H1 (cell line): ENCODE results near the gene ANKS1B. TPM values are rescaled to one million over a fixed set of nuclear protein-coding genes. Genes with fewer than 3 reads are reported as not detected.

ENCODE experiments used
- CTCF ChIA-PET: fragments of 300-600 bp; sonication (Branson Sonifier 250); formaldehyde crosslinking; loops from one replicate; lab custom pipeline; 2021; ENCODE audit not compliant: partially characterized antibody; lab: Charles Lee
- POLR2A ChIA-PET: fragments of 300-600 bp; sonication (Branson Sonifier 250); formaldehyde crosslinking; loops from one replicate; lab custom pipeline; 2021; ENCODE audit warnings: inconsistent platforms; ENCODE audit not compliant: partially characterized antibody; lab: Charles Lee
- DNase-seq, 2 experiments: peaks; one replicate each; pipeline versions ENCODE4 v3.0.0 to v3.0.0-alpha.2; 2010 to 2022; ENCODE audit warnings: low spot score in 2 of 2, low read depth in 1 of 2, mixed read lengths in 1 of 2
- FAIRE-seq: peaks from 2 replicates; lab custom pipeline; 2011; peaks lifted over from hg19 to GRCh38; lab: Jason Lieb, UNC
- H2AFZ ChIP-seq: 2 replicates; pipeline ENCODE4 v1.8.1; 2012; ENCODE audit warnings: low read length, inconsistent platforms
- H2AK5ac ChIP-seq: 2 replicates; pipeline ENCODE4 v1.6.1; 2013; ENCODE audit warnings: low read depth, low read length
- H2BK120ac ChIP-seq: replicated peaks from 2 replicates; pipeline ENCODE3; 2013; ENCODE audit warnings: low read depth, low read length, inconsistent platforms
- H2BK12ac ChIP-seq: 2 replicates; pipeline ENCODE4 v1.6.1; 2013; ENCODE audit warnings: low read depth, low read length
- H2BK15ac ChIP-seq: 2 replicates; pipeline ENCODE4 v1.6.1; 2013; ENCODE audit warnings: low read length
- H2BK20ac ChIP-seq: 2 replicates; pipeline ENCODE4 v1.6.1; 2013; ENCODE audit warnings: low read length
- H2BK5ac ChIP-seq: 2 replicates; pipeline ENCODE4 v1.6.1; 2013; ENCODE audit warnings: low read depth, low read length
- H3K14ac ChIP-seq: 2 replicates; pipeline ENCODE4 v1.6.1; 2013; ENCODE audit warnings: inconsistent platforms; ENCODE audit not compliant: insufficient read length
- H3K18ac ChIP-seq: 2 replicates; pipeline ENCODE4 v1.6.1; 2013; ENCODE audit warnings: low read length; ENCODE audit errors: extremely low read depth
- H3K23ac ChIP-seq: 2 replicates; pipeline ENCODE4 v1.6.1; 2013; ENCODE audit warnings: inconsistent platforms; ENCODE audit not compliant: insufficient read length
- H3K23me2 ChIP-seq: 2 replicates; pipeline ENCODE4 v1.6.1; 2013; ENCODE audit warnings: low read depth, low read length
- H3K27ac ChIP-seq: 2 replicates; pipeline ENCODE4 v1.6.1; 2011; ENCODE audit warnings: low read depth, low read length, inconsistent platforms
- H3K27me3 ChIP-seq, 4 experiments: replicated peaks in 1 of 4; 1 replicate in 1 of 4; 2 replicates in 3 of 4; pipeline versions ENCODE4 v1.6.1 to v1.8.1; 2011 to 2013; ENCODE audit warnings: low read length in 3 of 4, mild to moderate bottlenecking in 3 of 4, inconsistent platforms in 2 of 4, mixed read lengths in 2 of 4, moderate library complexity in 1 of 4; ENCODE audit not compliant: control insufficient read depth in 3 of 4, insufficient read depth in 3 of 4; ENCODE audit errors: extremely low read depth in 1 of 4
- H3K36me3 ChIP-seq, 4 experiments: 2 replicates each; pipeline versions ENCODE4 v1.6.1 to v1.8.1; 2011 to 2013; ENCODE audit warnings: mild to moderate bottlenecking in 4 of 4, low read length in 3 of 4, moderate library complexity in 2 of 4, control low read depth in 1 of 4, inconsistent platforms in 1 of 4; ENCODE audit not compliant: insufficient read depth in 4 of 4, control insufficient read depth in 2 of 4
- H3K4ac ChIP-seq: replicated peaks from 2 replicates; pipeline ENCODE3; 2013; ENCODE audit warnings: low read length, low read depth, mixed read lengths, inconsistent platforms; ENCODE audit not compliant: insufficient read length
- H3K4me1 ChIP-seq, 4 experiments: replicated peaks in 1 of 4; 1 replicate in 1 of 4; 2 replicates in 3 of 4; pipeline versions ENCODE4 v1.6.1 to v1.8.1; 2011 to 2013; ENCODE audit warnings: low read length in 3 of 4, inconsistent platforms in 2 of 4, mixed read lengths in 1 of 4; ENCODE audit not compliant: insufficient read depth in 4 of 4, control insufficient read depth in 3 of 4
- H3K4me2 ChIP-seq, 2 experiments: 2 replicates each; pipeline versions ENCODE4 v1.6.1 to v1.8.1; 2011 to 2013; ENCODE audit warnings: low read depth in 2 of 2, low read length in 2 of 2, control low read depth in 1 of 2, inconsistent platforms in 1 of 2, mild to moderate bottlenecking in 1 of 2; ENCODE audit not compliant: insufficient read depth in 1 of 2
- H3K4me3 ChIP-seq, 4 experiments: fragments of 200-600, 300-600 bp in 1 of 4; sonication (generic), shearing (Covaris generic), sonication (Bioruptor Twin) in 1 of 4; 2 replicates each; pipeline versions ENCODE4 v1.5.1 to v1.8.1; 2011 to 2016; ENCODE audit warnings: low read length in 4 of 4, low read depth in 3 of 4, control low read depth in 2 of 4, inconsistent platforms in 2 of 4, mild to moderate bottlenecking in 2 of 4, mixed read lengths in 1 of 4, moderate library complexity in 1 of 4; ENCODE audit not compliant: insufficient read depth in 2 of 4; ENCODE audit errors: extremely low read depth in 1 of 4
- H3K56ac ChIP-seq: replicated peaks from 2 replicates; pipeline ENCODE3; 2013; ENCODE audit warnings: low read depth, mild to moderate bottlenecking, mixed read lengths, low read length, inconsistent platforms; ENCODE audit not compliant: insufficient read length
- H3K79me1 ChIP-seq: 2 replicates; pipeline ENCODE4 v1.6.1; 2013; ENCODE audit warnings: low read depth, low read length, control low read depth
- H3K79me2 ChIP-seq, 2 experiments: 2 replicates each; pipeline versions ENCODE4 v1.6.1 to v1.8.1; 2012 to 2013; ENCODE audit warnings: low read length in 2 of 2, mild to moderate bottlenecking in 2 of 2, inconsistent platforms in 1 of 2; ENCODE audit not compliant: insufficient read depth in 2 of 2, control insufficient read depth in 1 of 2
- H3K9ac ChIP-seq, 4 experiments: replicated peaks in 1 of 4; 1 replicate in 1 of 4; 2 replicates in 3 of 4; pipeline versions ENCODE4 v1.6.1 to v1.8.1; 2011 to 2013; ENCODE audit warnings: low read depth in 3 of 4, low read length in 3 of 4, control low read depth in 2 of 4, mild to moderate bottlenecking in 2 of 4, moderate library complexity in 2 of 4, inconsistent platforms in 1 of 4; ENCODE audit errors: extremely low read depth in 1 of 4
- H3K9me3 ChIP-seq, 2 experiments: 2 replicates each; pipeline versions ENCODE4 v1.6.1 to v1.8.1; 2012 to 2013; ENCODE audit warnings: mild to moderate bottlenecking in 2 of 2, moderate library complexity in 2 of 2, control low read depth in 1 of 2, inconsistent platforms in 1 of 2, low read depth in 1 of 2, low read length in 1 of 2, mixed read lengths in 1 of 2; ENCODE audit not compliant: insufficient read depth in 2 of 2
- H4K20me1 ChIP-seq, 2 experiments: replicated peaks in 1 of 2; 2 replicates each; pipeline versions ENCODE3 to v1.8.1; 2011 to 2013; ENCODE audit warnings: inconsistent platforms in 2 of 2, low read length in 2 of 2, mild to moderate bottlenecking in 1 of 2; ENCODE audit not compliant: insufficient read depth in 2 of 2, control insufficient read depth in 1 of 2
- H4K5ac ChIP-seq: 2 replicates; pipeline ENCODE4 v1.6.1; 2013; ENCODE audit warnings: low read length, low read depth, mixed read lengths, inconsistent platforms; ENCODE audit not compliant: insufficient read length
- H4K8ac ChIP-seq: 2 replicates; pipeline ENCODE4 v1.8.0; 2013; ENCODE audit warnings: mild to moderate bottlenecking, moderate library complexity, low read length, inconsistent platforms; ENCODE audit not compliant: insufficient read depth; ENCODE audit errors: extremely low read depth
- H4K91ac ChIP-seq: replicated peaks from 2 replicates; pipeline ENCODE3; 2013; ENCODE audit warnings: low read length, mixed read lengths, inconsistent platforms; ENCODE audit not compliant: insufficient read length
- CREB1 ChIP-seq: IDR thresholded peaks from 2 replicates; pipeline ENCODE4 v1.6.1; 2012; ENCODE audit warnings: inconsistent platforms
- EZH2 ChIP-seq: fragments of 200-600 bp; sonication (generic); IDR thresholded peaks from 2 replicates; pipeline ENCODE4 v1.7.1; 2012; ENCODE audit warnings: low read depth, mild to moderate bottlenecking, moderate library complexity, low read length, inconsistent platforms; ENCODE audit not compliant: severe bottlenecking
- HDAC6 ChIP-seq: IDR thresholded peaks from one replicate; pipeline ENCODE4 v1.7.1; 2012; ENCODE audit warnings: low read depth, mild to moderate bottlenecking, inconsistent platforms, low read length, moderate library complexity
- KDM5A ChIP-seq: fragments of 200-600 bp; IDR thresholded peaks from 2 replicates; pipeline ENCODE4 v1.7.1; 2012; ENCODE audit warnings: mild to moderate bottlenecking, low read length, inconsistent platforms, mixed read lengths
- MAFK ChIP-seq: IDR thresholded peaks from 2 replicates; pipeline ENCODE4 v1.6.1; 2012; ENCODE audit warnings: low read depth, mild to moderate bottlenecking, improper control_type of control experiment, low read length
- NANOG ChIP-seq: IDR thresholded peaks from 2 replicates; pipeline ENCODE4 v1.6.1; 2011; ENCODE audit warnings: low read length, low read depth, mild to moderate bottlenecking, inconsistent platforms; ENCODE audit not compliant: insufficient read depth, poor library complexity, severe bottlenecking
- RAD21 ChIP-seq, 2 experiments: IDR thresholded peaks in 1 of 2; conservative IDR thresholded peaks in 1 of 2; 2 replicates each; pipeline ENCODE4 v1.6.1; 2011; ENCODE audit warnings: low read depth in 2 of 2, low read length in 2 of 2, improper control_type of control experiment in 1 of 2, inconsistent platforms in 1 of 2, mild to moderate bottlenecking in 1 of 2, moderate library complexity in 1 of 2
- RBBP5 ChIP-seq: IDR thresholded peaks from 2 replicates; pipeline ENCODE4 v1.7.1; 2012; ENCODE audit warnings: low read depth, mild to moderate bottlenecking, inconsistent platforms, low read length, moderate library complexity, borderline replicate concordance
- RXRA ChIP-seq: IDR thresholded peaks from 2 replicates; pipeline ENCODE4 v1.6.1; 2011; ENCODE audit warnings: low read depth, mild to moderate bottlenecking, low read length, moderate library complexity; ENCODE audit not compliant: insufficient read depth
- SAP30 ChIP-seq: fragments of 300-600 bp; sonication (generic); IDR thresholded peaks from 2 replicates; pipeline ENCODE4 v1.7.1; 2012; ENCODE audit warnings: low read length, moderate library complexity, mild to moderate bottlenecking, inconsistent platforms; ENCODE audit not compliant: insufficient read depth, insufficient replicate concordance
- SIX5 ChIP-seq: IDR thresholded peaks from 2 replicates; pipeline ENCODE4 v1.6.1; 2011; ENCODE audit warnings: mild to moderate bottlenecking, low read depth, low read length
- SP1 ChIP-seq: IDR thresholded peaks from 2 replicates; pipeline ENCODE4 v1.6.1; 2011; ENCODE audit warnings: low read depth, low read length
- SP2 ChIP-seq: IDR thresholded peaks from 2 replicates; pipeline ENCODE4 v1.6.1; 2012; ENCODE audit warnings: mild to moderate bottlenecking, low read length, inconsistent platforms
- SRF ChIP-seq: IDR thresholded peaks from 2 replicates; pipeline ENCODE4 v1.6.1; 2011; ENCODE audit warnings: mild to moderate bottlenecking, low read depth, low read length, moderate library complexity
- TCF12 ChIP-seq: IDR thresholded peaks from 2 replicates; pipeline ENCODE4 v1.6.1; 2011; ENCODE audit warnings: low read depth, mild to moderate bottlenecking, low read length
- WGBS, 2 experiments: shearing (Covaris generic) in 1 of 2; methylation state at CpG; one replicate each; pipeline versions ENCODE4 v1.1.6 to v1.1.7; 2013 to 2015; ENCODE audit warnings: low lambda C conversion rate in 2 of 2, mixed read lengths in 2 of 2, inconsistent platforms in 1 of 2, low coverage in 1 of 2, missing lambda C conversion rate in 1 of 2; ENCODE audit not compliant: insufficient replicate concordance in 2 of 2, insufficient coverage in 1 of 2, insufficient read length in 1 of 2; ENCODE audit errors: extremely low coverage in 1 of 2, missing lambda C conversion rate in 1 of 2; 5-methylcytosine and 5-hydroxymethylcytosine counted together
- polyA plus RNA-seq, 7 experiments: library from polyadenylated mRNA; depleted of rRNA in 3 of 7; stranded (reverse) in 5 of 7; unstranded in 2 of 7; fragments of >200 nt in 5 of 7; fragments of 200-250 nt in 2 of 7; gene quantifications; 1 replicate in 5 of 7; 2 replicates in 1 of 7; 4 replicates in 1 of 7; pipeline versions ENCODE4 v1.2.1 to v1.2.3, GENCODE V29; 2011 to 2013; ENCODE audit warnings: missing spikeins in 2 of 7, mixed read lengths in 2 of 7
- total RNA-seq: library from RNA; stranded (reverse); fragmentation: NEBNext Ultra II Directional; extraction: Animal tissue kit (Norgen Biotek cat#: 25700); gene quantifications from 2 replicates; pipeline ENCODE4 v1.2.1, GENCODE V29; 2021

ANKS1B gene
- total and polyA plus RNA-seq, 2 of the 8 experiments (the other 6 are each of a cell fraction or from before 2014, with no cell fraction given), result 2.7 to 6.1 TPM

GRCh38 chr12:98714426-98714825 lies 1270.3 kb downstream of the ANKS1B start:
- H3K4me3 ChIP-seq, result no peak overlapping the region
- no peak overlapping the region for H2BK120ac ChIP-seq
- ChIA-PET POLR2A (no interaction called here), CTCF (no interaction called here)
- H4K20me1 ChIP-seq, result no peaks in the 10 kb centered on the region
- no peaks in the 10 kb centered on the region for H3K79me1 ChIP-seq
- no peak overlapping the region for H3K27ac ChIP-seq
- H3K9ac ChIP-seq, result no peak overlapping the region
- no peak overlapping the region for H2BK12ac ChIP-seq
- no peak overlapping the region for H3K56ac ChIP-seq
- no peaks in the 10 kb centered on the region for H3K27me3 ChIP-seq
- 87% methylated on average over 4 of the region's 4 CpGs; no CpG with 5 or more reads in 1 of the 2 experiments for WGBS, 2 experiments
- peaks cover 0 to 4% (median under 1%) of the 10 kb centered on the region in 4 experiments; a peak in 2 of 8 replicates for H3K36me3 ChIP-seq
- no peak overlapping the region for H2BK15ac ChIP-seq
- DNase-seq (no peak), FAIRE-seq (no peak)
- H2AFZ ChIP-seq, result no peak overlapping the region
- no peak overlapping the region for H3K23ac ChIP-seq
- no peaks in the 10 kb centered on the region for H3K79me2 ChIP-seq
- H3K4me2 ChIP-seq, result no peak overlapping the region
- H2AK5ac ChIP-seq, result no peak overlapping the region
- no peak overlapping the region for H2BK5ac ChIP-seq
- H3K14ac ChIP-seq, result no peak overlapping the region
- no peak overlapping the region for H3K4ac ChIP-seq
- no peaks in the 10 kb centered on the region for H3K23me2 ChIP-seq
- H4K8ac ChIP-seq, result no peak overlapping the region
- no peaks in the 10 kb centered on the region for H3K4me1 ChIP-seq
- no peak for TF ChIP-seq KDM5A
- no peak for TF ChIP-seq RXRA
- no peak for TF ChIP-seq SP2
- TF ChIP-seq SRF, result no peak
- TF ChIP-seq RAD21 (IDR thresholded peaks at IDR 0.05 in 1 of 2, conservative IDR thresholded peaks at IDR 0.05 in 1 of 2; ENCODE audit: low read depth in 2 of 2, low read length in 2 of 2), result no peak
- TF ChIP-seq HDAC6, result no peak
- TF ChIP-seq MAFK, result no peak
- no peak for TF ChIP-seq TCF12
- TF ChIP-seq RBBP5, result no peak
- TF ChIP-seq SP1, result no peak
- no peak for TF ChIP-seq NANOG
- TF ChIP-seq CREB1, result no peak
- TF ChIP-seq EZH2, result no peak
- no peak for TF ChIP-seq SIX5
- no peak for TF ChIP-seq SAP30
- H2BK20ac ChIP-seq, result no peak overlapping the region
- H3K9me3 ChIP-seq, result no peaks in the 10 kb centered on the region
- no peak overlapping the region for H4K5ac ChIP-seq
- no peak overlapping the region for H3K18ac ChIP-seq
- H4K91ac ChIP-seq, result no peak overlapping the region
